ENCODE results near the gene TAF5L.

DNA sequence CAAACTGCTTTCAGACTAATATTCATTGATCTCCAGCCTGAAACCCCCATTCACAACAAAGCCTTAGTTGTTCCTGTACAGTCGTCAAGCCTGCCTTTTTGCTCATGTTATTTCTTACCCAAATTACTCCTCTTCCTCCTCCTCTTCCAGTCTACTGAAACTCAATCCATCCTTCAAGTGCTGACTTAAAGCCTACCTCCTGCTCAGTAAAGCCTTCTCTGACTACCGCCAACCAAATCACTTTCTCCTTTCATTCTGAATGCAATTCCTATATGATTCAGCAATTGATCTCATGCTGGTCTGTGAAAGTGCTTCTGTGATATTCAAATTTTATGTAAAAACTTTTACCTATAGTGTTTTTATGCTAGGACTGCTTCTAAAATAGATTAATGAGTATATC is 18.6 kb downstream of the TAF5L start:
- TF ChIP-seq, protein P1, sequence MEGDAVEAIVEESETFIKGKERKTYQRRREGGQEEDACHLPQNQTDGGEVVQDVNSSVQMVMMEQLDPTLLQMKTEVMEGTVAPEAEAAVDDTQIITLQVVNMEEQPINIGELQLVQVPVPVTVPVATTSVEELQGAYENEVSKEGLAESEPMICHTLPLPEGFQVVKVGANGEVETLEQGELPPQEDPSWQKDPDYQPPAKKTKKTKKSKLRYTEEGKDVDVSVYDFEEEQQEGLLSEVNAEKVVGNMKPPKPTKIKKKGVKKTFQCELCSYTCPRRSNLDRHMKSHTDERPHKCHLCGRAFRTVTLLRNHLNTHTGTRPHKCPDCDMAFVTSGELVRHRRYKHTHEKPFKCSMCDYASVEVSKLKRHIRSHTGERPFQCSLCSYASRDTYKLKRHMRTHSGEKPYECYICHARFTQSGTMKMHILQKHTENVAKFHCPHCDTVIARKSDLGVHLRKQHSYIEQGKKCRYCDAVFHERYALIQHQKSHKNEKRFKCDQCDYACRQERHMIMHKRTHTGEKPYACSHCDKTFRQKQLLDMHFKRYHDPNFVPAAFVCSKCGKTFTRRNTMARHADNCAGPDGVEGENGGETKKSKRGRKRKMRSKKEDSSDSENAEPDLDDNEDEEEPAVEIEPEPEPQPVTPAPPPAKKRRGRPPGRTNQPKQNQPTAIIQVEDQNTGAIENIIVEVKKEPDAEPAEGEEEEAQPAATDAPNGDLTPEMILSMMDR (IDR thresholded peaks at IDR 0.05), result no peak
- TF ChIP-seq, protein P2, sequence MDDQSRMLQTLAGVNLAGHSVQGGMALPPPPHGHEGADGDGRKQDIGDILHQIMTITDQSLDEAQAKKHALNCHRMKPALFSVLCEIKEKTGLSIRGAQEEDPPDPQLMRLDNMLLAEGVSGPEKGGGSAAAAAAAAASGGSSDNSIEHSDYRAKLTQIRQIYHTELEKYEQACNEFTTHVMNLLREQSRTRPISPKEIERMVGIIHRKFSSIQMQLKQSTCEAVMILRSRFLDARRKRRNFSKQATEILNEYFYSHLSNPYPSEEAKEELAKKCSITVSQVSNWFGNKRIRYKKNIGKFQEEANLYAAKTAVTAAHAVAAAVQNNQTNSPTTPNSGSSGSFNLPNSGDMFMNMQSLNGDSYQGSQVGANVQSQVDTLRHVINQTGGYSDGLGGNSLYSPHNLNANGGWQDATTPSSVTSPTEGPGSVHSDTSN (IDR thresholded peaks at IDR 0.05), result no peak
- TF ChIP-seq POLR2A (IDR thresholded peaks at IDR 0.05; ENCODE audit: low read length), result no peak

Data from A549 (cell line).